Iris pigment epithelial cell (primary cell): ENCODE data around the gene CNGA3.
"Not testable (repeated sequence)": the region's sequence is repeated elsewhere in the genome, so short reads cannot be mapped to it uniquely, and the experiment has no call there.

Experiments
- DNase-seq: peaks from one replicate; pipeline ENCODE4 v3.0.0-alpha.2; 2011; ENCODE audit warnings: low read depth

Gene CNGA3

DNA sequence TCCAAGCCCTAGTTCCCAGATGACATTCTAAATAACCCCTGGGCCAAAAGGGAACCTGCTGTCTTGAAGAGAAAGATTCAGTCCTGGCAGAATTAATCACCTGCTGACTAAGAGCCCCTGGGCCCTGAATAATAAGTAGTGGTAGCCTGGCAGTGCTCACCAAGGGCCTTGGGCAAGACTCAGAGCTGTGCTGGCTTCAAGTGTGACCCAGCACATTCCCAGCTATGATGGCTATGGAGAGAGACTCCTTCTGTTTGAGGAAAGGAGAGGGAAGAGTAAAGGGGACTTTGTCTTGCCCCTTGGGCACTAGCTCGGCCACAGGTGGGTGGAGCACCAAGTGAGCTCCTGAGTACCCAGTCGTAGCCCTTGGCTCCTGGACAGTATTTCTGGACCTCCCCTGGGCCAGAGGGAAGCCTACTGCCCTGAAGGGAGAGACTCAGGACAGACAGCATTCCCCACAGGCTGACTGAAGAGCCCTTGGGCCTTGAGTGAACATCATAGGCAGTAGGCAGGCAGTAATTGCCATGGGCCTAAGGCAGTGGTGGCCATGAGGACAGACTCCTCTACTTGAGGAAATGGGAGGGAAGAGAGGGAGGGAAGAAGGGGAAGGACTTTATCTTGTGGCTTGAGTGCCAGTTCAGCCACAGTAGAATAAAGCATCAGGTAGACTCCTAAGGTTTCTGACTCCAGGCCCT, 58.4 kb downstream of the CNGA3 start:
- DNase-seq, result no peak

DNA sequence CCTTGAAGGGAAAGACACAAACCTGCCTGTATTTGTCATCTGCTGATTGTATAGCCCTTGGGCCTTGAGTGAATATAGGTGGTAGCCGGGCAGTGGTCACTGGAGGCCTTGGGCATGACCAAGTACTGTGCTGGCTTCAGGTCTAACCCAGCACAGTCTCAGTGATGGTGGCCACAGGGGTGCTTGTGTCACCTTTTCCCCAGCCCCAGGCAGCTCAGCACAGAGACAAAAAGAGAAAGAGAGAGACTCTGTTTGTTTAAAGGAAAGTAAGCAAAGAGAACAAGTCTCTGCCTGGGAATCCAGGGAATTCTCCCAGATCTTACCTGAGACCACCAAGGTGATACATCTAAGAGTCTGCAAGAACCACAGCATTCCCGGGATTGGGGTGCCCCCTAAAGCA, 59.0 kb downstream of the CNGA3 start:
- no peak for DNase-seq

DNA sequence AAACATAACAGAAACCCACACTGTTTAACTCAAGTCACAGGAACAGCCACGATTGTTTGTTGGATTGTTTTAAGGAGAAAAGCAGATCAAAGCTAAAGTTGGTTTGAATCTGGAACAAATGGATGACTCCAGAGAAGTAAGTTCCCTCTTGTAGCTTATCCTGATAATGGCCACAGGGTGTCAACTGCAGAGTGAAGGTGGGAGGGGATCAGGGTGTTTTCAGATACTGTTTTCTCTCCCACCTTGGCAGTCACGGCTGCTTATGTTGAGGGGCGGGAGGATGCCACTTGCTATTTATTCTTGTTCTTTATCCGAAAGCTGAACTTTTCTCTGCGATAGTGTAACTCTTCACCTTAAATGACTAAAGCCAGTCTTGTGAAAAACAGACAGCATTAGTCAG, 61.9 kb downstream of the CNGA3 start:
- DNase-seq, result no peak

DNA sequence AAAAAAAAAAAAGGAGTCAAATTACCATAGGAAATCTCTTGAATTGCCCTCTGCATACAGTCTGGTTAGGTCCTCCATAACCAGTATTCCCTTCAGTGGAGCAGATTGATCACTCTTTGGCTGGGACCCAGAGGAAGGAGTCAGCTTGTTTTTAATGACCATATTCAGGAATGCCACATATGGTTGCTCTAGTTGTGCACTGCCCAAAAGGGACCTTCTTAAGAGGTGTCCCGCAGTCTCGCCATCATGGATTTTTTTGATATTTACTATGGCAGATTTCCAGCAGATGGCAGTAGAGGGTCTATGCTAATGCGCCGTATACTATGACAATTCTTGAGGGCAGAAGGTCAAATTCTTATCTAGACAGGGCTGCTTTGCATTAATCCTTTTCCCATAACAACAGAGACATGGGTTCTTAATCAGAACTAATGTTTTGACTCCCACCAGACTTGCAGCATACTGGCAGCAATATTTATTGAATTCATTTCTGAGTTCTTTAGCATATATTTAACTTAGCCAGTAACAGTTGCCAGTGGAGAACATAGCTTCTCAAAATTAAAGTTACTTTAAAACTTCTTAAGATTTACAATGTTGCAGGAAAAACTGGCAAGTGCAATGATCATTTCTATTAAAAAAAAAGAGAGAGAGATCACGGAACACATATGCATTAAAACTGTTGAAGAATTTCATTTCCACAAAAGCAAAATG, 66.6 kb downstream of the CNGA3 start:
- peak; percentile 62 for DNase-seq

DNA sequence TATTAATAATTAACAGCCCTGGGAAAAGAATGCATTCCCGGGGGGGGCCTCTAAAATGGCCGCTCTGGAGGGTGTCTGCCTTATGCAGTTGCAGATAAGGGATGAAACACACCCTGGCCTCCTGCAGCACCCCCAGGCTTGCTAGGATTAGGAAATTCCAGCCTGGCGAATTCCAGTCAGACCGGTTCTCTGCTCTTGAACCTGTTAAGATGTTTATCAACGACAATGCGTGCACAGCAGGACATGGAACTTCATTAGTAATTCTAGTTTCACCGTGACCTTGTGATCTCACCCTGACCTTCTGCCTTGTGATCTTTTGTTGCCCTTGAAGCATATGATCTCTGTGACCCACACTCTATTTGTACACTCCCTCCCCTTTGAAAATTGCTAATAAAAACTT, 68.0 kb downstream of the CNGA3 start:
- not testable (repeated sequence) for DNase-seq

DNA sequence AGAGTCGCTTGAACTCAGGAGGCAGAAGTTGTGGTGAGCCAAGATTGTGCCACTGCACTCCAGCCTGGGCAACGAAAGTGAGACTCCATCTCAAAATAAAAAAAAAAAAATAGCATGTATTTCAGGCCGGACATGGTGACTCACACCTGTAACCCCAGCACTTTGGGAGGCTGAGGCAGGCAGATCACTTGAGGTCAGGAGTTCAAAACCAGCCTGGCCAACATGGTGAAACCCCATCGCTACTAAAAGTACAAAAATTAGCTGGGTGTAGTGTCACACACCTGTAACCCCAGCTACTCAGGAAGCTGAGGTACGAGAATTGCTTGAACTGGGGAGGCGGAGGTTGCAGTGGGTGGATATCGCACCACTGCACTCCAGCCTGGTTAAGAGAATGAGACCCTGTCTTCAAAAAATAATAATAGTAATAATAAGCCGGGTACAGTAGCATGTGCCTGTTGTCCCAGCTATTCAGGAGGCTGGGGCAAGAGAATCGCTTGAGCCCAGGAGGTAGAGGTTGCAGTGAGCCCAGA, 69.5 kb downstream of the CNGA3 start:
- not testable (repeated sequence) for DNase-seq

DNA sequence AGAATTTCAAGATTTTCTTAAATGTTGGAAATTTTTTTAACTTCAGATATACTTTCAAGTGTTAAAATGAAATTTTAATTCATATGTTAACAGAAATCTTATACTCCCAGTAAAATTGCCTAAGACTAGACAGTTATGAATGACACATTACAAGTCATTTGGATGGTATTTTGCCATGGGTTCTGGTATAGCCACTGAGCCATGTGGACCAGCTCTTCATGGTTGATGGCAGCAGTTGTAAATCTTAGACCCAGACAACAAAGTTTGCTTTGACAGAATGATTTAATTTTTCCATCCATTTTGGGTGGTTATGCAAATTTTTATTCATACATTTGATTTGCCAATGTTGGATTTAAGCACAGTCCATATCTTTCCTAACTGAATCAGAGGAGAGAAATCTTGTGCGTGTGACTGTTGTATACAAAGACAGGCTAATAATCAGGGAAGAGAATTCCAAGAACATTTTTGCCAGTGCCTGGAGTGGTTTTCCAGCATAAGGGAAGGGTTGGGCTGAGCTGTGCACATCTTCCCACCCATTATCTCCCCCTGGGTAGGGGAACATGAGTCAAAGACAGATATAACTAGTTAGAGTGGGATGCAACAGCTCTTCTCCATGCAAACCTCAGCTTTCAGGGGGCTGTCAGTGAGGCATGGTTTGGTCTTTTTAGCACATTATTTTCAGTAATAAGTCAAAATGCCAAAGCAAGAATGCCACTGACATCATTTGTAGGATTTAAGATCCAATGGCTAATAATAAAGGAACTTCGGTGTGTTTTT, 70.3 kb downstream of the CNGA3 start:
- DNase-seq, result no peak

DNA sequence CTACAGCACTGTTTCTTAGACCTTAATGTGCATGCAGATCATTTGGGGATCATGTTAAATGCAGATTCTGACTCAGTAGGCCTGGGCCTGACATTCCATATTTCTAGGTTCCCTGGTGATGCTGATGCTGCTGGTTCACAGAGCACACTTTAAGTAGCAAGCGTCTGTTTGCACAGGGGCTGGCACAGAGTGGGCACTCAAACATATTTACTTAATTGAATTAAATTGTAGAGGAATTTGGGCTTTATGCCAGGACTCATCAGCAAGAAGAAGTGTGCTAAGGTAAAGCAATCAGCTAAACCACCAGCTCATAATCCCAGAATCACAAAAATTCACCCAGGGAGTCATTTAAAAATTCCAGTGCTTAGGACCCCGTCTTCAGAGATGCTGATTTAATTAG, 73.3 kb downstream of the CNGA3 start:
- DNase-seq, result no peak

DNA sequence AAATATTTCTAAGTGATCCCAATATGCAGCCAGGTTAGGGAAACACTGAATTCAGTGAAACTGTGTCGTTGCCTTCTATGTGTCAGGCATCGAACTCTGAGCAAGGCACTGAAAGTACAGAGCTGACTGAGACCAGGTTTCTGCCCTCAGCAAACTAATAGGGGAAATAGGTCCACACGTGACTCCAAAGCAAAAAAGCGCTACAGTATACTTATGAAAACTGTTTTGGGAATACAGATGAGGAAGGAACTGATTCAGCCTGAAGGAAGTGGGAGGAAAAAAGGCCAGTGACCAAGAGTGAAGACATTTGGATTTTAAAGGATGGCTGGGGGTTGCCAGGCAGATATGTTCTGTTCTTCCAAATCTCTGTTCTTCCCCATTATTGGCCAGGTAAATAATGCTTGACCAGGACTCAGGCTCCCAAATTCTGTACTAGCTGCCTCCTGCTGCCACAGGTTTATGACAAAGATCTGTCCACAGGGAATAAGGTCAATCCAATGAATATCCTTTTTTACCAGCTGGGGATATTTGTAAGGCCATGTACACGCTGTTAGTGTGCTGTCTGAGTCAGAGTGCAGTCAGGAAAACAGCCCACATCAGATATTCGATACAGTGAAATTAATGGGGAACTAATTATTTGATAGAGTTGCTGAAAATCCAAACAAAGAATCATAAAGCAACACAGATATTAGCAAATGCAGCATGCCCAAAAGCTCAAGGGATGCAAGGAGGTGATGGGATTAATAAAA, 73.9 kb downstream of the CNGA3 start:
- no peak for DNase-seq

DNA sequence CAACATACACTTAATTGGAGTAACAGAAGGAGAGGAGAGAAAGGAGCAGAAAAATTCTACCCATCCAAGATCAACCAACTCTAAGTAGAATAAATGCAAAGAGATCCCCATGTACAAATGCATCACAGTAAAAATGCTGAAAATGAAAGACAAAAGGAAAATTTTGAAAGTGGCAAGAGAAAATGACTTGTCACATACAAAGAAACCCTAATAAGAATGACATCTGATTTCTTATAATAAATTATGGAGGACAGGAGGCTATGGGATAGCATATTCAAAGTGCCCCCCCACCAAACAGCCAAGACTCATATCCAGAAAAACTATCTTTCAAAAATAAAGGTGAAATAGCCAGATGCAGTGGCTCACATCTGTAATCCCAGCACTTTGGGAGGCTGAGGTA, 76.2 kb downstream of the CNGA3 start:
- DNase-seq, result no peak

DNA sequence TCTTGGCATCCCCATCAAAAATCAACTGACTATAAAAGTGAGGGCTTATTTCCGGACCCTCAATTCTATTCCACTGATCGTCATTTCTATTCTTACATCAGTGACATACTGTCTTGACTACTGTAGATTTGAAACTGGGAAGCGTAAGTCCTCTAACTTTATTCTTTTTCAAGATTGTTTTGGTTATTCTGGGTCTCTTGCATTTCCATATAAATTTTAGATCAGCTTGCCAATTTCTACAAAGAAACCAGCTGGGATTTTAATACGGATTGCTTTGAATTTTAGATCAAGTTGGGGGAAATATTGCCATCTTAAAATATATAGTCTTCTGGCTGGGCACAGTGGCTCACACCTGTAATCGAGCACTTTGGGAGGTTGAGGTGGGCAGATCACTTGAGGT, 80.5 kb downstream of the CNGA3 start:
- DNase-seq, result no peak

DNA sequence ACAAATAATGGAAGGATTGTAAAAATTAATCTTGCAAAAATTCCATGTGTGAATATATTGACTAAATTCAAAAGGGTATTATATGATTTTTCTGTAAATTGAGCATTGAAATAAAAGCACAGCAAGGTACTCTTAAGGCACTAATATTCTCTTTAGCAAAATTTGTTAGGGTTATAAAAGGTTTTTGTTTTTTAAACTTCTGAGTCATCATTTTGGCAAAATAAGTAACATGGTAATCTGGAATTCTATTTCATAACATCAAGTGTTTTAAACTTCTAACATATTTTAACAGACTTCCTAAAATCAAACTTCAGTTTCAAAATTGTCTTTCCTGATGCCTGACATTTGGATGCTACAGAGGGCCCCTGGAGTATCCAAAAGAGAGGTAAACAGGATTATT, 85.9 kb downstream of the CNGA3 start:
- DNase-seq, result no peak

DNA sequence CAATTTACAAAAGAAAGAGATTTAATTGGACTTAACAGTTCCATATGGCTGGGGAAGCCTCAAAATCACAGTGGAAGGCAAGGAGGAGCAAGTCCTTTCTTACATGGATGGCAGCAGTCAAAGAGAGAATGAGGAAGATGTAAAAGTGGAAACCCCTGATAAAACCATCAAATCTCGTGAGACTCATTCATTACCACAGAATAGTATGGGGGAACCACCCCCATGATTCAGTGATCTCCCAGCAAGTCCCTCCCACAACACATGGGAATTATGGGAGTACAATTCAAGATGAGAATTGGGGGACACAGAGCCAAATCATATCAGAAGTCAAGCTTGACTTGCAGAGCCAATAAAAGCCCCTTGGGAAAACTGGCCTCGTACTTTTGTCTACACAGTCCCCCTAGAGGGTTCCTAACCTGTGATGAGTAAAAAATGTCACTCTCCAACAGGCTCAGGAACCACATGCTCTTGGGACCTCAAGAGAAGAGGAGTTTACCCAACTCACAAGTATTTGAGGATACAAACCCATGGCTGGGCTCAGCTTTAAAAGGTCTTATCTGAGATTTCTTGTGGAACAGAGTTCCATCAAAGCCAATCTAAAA, 87.2 kb downstream of the CNGA3 start:
- DNase-seq, result no peak

DNA sequence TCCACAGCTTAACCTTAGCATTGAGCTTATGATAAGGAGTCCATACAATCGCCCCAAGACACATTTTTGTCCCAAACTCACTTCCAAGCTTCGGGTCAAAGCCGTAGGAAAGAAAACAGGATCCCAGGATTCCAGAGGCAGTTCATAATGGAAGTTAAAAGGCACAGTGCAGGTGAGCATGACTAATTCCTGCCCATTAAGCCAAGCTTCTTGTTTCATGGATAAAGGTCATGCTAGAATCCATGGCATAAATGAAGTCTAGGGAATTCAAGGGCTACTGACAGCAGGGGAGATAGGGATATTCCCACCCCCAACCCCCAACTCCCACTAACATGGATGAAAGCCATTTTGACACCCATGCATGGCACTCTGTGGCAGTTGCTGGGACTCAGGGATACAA, 88.2 kb downstream of the CNGA3 start:
- DNase-seq, result no peak

DNA sequence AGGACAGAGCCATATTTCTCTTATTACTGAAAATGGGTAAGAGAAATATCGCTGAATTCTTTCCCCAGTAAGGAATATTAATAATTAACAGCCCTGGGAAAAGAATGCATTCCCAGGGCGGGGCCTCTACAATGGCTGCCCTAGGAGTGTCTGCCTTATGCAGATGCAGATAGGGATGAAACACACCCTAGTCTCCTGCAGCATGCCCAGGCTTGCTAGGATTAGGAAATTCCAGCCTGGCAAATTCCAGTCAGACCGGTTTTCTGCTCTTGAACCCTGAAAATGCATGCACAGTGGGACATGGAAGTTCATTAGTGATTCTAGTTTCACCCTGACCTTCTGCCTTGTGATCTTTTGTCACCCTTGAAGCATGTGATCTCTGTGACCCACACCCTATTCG, 89.4 kb downstream of the CNGA3 start:
- not testable (repeated sequence) for DNase-seq

DNA sequence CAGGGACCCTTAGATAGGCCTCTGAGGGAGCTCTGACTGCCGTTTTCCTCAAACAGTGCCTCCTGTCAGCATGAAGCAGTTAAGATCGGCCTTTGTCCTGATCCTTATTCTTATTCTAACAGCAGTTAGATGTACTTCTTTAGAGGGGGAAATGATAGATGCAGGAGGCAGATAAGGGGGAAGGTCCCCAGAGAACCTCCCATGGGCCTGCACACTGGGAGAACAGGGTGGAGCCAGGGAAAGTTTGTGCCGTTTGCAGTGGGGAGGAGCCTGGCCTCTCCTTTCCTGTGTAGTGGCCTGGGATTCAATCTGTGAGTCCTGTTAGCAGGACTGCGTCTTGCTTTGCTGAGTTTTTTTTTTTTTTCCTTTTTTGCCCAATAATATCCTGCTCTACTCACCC, 90.5 kb downstream of the CNGA3 start:
- no peak for DNase-seq

DNA sequence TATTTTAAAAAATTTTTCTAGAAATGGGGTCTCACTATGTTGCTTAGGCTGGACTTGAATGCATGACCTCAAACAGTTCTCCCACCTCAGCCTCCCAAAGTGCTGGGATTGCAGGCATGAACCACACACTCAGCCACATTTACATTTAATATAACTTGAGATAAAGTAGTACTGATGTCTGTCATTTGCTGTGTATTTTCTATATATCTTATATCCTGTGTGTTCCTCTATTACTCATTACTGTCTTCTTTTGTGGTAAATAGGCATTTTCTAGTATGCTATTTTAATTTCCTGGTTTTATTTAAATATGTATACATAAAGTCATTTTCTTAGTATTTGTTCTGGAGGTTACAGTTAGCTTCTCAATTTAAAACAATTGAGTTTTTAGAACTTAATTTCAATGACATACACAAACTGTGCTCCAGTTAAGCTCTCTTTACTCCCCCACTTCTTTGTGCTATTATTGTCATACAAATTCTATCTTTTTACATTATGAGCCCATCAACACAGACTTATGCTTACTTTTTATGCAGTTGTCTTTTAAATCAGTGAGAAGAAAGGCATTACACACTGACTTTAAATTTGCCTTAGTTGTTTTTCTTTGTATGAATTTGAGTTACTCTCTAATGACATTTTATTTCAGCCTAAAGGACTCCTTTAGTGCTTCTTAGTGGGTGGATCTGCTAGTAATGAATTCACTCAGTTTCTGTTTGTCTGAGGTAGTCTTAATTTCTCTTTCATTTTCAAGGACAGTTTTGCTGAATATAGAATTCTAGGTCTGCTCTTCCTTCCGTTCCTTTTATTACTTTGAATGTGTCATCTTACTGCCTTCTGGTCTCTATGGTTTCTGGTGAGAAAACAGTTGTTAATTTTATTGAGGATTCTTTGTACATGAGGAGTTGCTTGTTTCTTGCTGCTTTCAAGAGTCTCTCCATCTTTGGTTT, 92.2 kb downstream of the CNGA3 start:
- no peak for DNase-seq

DNA sequence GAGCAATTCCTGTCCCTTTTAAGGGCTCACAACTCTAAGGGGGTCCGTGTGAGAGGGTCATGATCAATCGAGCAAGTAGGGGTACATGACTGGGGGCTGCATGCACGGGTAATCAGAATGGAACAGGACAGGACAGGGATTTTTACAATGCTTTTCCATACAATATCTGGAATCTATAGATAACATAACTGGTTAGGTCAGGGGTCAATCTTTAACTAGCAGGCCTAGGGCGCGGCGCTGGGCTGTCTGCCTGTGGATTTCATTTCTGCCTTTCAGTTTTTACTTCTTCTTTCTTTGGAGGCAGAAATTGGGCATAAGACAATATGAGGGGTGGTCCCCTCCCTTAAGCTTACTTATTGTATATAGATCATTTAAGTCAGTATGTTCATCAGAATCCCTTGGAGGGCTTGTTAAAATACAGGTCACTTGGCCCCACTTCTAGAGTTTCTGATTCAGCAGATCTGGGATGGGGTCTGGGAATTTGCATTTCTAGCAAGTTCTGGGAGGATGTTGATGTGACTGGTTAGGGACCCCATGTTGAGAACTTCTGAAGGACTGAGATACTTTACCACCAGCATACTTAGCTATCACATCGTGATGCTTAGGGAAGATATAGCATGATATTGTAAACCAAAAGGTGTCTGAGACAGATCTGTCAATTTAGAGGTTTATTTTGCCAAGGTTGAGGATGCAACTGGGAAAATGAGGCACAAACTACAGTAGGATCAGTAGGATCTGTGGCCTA, 95.6 kb downstream of the CNGA3 start:
- no peak for DNase-seq

DNA sequence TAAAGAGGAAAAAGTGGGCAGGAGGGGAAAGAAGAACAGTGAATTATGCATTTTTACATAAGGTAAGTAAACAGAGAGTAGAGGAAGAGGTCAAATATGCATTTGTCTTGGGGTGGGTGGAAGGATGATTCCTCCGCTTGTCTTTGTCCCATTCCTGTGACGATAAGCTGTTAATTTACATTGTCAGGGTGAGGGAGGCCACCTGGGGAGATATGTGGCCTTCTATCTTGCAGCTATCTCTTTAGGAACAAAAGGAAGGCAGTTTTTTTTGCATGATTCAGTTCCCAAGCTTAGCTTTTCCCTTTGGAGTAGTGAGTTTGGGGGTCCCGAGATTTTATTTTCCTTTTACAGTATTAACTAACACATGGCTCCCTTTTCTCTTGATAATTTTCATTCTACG, 96.2 kb downstream of the CNGA3 start:
- DNase-seq, result no peak
